GM18517 (cell line): ENCODE results near the gene DNAH1.

Experiments used
- ATAC-seq: cut with Tn5 transposase; IDR thresholded peaks from one replicate; pipeline ENCODE4 v1.9.1; 2021; ENCODE audit warnings: mild to moderate bottlenecking, moderate library complexity; ENCODE audit not compliant: unreplicated experiment

DNAH1 gene

DNA sequence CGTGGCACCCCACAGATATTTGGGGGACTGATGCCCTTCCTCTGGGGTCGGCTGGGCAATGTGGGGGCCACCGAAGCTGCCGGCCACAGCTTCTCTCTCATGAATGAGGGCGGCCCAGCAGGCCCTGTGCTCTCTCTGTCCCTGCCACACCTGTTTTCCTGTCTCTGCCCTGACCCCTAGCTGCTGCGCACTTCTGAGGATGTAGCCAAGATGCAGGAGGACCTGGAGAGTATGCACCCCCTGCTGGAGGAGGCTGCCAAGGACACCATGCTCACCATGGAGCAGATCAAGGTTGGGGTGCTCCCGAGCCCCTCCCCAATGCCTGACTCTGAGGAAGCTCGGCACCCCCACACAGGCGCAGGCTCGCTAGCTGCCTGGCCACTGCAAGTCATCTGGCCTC, 69.0 kb downstream of the DNAH1 start:
- ATAC-seq, result no peak

- no peak for ATAC-seq
These were observed 71.4 kb downstream of the DNAH1 start for GRCh38 chr3:52387481-52387880.

DNA sequence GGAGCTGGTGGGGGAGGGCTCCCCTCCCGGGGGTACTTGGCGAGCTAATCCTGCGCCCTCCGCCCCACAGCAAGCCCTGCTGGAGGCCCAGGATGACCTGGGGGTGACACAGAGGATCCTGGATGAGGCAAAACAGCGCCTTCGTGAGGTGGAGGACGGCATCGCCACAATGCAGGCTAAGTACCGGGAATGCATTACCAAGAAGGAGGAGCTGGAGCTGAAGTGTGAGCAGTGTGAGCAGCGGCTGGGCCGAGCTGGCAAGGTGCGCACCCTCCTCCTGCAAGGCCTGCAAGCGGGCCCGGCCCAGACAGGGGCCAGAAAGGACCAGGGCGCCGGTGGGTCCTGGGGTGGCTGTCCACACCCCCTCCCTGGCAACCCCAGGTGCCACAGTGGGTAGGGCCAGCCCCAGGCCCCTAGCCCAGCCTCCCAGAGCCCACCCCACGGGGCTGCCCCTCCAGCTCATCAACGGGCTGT, 72.3 kb downstream of the DNAH1 start:
- no peak for ATAC-seq

- ATAC-seq, result no peak
These were observed 72.8 kb downstream of the DNAH1 start for GRCh38 chr3:52388933-52389332.

DNA sequence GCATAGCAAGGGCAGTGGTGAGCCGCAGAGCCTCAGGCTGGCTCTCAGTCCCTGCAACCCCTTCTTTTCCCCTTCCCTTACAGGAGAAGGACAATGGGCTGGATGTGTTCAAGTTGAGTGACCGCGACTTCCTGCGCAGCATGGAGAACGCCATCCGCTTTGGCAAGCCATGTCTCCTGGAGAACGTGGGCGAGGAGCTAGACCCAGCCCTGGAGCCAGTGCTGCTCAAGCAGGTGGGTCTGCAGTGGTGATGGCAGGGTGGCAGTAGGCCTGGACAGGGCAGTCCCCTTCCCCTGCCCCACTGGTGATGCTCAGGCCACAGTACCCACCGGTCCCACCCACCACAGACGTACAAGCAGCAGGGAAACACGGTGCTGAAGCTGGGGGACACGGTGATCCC, 75.0 kb downstream of the DNAH1 start:
- no peak for ATAC-seq

DNA sequence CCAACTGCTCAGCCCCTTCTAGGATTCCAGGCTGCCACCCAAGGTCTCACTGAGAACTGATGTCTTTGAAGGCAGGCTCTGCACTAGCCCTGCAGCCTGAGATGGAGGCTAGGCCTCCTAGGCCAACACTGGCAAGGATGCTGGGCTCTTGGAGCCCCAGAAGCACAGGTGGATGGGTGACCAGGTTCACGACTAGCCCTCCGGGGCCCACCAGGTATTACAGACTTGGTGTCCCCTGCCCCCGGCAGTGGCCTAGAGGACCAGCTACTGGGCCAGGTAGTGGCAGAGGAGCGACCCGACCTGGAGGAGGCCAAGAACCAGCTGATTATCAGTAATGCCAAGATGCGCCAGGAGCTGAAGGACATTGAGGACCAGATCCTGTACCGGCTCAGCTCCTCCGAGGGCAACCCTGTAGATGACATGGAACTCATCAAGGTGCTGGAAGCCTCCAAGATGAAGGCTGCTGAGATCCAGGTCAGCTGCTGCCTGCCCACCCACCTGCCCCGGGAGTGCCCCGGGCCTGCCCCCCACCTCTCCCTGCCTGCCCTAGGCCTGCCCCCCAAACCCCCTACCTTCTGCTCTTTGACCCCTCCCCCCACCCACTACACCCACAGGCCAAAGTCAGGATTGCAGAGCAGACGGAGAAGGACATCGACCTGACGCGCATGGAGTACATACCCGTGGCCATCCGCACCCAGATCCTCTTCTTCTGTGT, 76.3 kb downstream of the DNAH1 start:
- ATAC-seq, result no peak

GRCh38 chr3:52393131-52393807, 77.2 kb downstream of the DNAH1 start:
- ATAC-seq, result no peak

DNA sequence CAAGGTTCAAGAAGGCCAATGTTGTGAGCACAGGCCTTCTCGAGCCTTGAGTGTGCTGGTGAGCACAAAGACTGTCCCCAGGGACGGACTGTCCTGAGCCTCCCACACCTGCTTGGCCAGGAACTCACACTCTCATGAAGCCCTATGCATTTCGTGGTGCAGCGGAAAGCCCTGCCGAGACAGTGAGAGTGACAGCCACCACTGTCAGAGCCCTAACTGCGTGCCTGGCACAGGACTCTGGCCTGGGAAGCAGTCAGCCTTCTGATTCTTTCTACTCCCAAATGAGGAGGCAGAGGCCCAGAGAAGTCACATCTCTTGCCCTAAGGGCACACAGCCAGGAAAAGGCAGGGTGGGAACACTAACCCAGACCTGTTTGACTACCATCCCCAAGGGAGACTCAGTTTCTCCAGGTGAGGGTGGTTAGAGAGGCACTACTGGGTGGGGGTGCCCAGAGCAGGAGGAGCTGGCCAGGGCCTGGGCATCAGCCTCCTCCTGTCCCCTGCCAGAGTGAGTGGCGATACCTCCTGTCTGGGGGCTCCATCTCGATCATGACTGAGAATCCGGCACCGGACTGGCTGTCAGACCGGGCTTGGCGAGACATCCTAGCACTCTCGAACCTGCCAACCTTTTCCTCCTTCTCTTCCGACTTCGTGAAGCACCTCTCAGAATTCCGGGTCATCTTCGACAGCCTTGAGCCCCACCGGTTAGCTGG, 78.0 kb downstream of the DNAH1 start:
- no peak for ATAC-seq

- no peak for ATAC-seq
These were observed 78.8 kb downstream of the DNAH1 start for GRCh38 chr3:52394751-52395502.

DNA sequence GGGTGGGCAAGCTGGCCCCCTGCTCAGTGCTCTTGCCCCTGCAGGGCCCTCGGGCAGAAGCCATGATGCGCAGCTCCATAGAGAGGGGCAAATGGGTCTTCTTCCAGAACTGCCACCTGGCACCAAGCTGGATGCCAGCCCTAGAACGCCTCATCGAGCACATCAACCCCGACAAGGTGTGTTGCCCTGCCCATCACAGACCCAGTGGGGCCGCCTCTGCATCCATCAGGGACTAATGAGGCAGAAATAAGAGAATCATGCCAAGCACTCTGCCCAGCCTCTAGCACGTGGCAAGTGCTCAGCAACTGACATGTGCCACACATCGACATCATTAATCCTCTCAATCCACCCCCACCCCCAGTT, 79.4 kb downstream of the DNAH1 start:
- no peak for ATAC-seq

- ATAC-seq, result no peak
These were observed 80.1 kb downstream of the DNAH1 start for GRCh38 chr3:52396011-52396906.

GRCh38 chr3:52396907-52397591, 80.9 kb downstream of the DNAH1 start:
- ATAC-seq, result no peak

DNA sequence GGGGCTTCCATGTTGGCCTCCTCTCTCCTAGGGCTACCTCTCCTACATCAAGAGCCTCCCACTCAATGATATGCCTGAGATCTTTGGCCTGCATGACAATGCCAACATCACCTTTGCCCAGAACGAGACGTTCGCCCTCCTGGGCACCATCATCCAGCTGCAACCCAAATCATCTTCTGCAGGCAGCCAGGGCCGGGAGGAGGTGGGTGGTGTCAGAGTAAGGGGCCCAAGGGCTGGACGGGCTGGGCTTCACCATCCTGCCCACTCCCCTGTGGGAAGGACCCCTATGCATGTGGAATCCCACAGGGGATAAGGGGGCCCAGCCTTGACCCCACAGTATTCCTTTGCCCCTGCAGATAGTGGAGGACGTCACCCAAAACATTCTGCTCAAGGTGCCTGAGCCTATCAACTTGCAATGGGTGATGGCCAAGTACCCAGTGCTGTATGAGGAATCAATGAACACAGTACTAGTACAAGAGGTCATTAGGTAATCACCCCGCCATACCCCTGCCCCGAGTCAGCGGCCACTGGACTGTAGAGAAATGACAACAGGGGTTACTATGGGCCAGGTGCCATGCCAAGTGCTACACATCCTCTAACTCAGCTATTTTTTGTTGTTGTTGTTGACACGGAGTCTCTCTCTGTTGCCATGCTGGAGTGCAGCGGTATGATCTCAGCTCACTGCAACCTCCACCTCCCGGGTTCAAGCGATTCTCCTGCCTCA, 81.7 kb downstream of the DNAH1 start:
- ATAC-seq, result no peak

DNA sequence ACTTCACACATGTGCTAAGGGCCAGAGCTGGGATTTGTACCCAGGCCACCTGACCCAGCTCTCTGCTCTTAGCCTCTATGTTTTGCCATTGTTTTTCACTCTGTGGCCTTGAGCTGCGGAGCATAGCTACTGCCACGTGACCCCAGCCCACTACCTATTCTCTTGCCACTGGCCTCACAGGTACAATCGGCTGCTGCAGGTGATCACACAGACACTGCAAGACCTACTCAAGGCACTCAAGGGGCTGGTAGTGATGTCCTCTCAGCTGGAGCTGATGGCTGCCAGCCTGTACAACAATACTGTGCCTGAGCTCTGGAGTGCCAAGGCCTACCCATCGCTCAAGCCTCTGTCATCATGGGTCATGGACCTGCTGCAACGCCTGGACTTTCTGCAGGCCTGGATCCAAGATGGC, 82.6 kb downstream of the DNAH1 start:
- no peak for ATAC-seq

DNA sequence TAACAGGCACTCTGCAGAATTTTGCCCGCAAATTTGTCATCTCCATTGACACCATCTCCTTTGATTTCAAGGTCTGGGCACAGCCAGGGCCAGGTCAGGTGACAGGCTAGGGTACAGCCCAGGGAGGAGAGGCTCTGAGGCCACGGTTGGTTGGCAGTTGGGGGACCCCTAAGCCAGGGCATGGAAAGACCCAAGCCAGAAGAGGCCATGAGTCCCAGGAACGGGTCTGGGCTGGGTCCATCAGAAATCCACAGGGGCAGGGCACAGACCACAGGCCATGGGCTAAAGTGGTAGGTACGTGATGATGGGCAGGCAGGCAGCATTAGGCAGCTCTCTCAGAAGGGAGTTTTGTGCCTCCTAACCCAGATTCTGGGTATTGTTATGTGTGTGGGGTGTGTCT, 83.0 kb downstream of the DNAH1 start:
- no peak for ATAC-seq

DNA sequence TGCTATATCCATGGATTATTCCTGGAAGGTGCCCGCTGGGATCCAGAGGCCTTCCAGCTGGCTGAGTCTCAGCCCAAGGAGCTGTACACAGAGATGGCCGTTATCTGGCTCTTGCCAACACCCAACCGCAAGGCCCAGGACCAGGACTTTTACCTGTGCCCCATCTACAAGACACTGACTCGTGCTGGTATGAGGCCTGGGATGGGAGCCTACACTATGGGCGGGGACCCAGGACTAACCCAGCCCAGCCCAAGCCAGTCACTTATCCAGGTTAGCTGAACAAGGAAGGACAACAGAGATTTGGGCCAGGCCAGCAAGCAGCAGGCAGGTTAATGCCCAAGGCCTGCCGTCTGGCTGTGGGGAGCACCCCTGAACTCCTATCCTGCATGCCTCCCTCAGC, 83.5 kb downstream of the DNAH1 start:
- no peak for ATAC-seq

DNA sequence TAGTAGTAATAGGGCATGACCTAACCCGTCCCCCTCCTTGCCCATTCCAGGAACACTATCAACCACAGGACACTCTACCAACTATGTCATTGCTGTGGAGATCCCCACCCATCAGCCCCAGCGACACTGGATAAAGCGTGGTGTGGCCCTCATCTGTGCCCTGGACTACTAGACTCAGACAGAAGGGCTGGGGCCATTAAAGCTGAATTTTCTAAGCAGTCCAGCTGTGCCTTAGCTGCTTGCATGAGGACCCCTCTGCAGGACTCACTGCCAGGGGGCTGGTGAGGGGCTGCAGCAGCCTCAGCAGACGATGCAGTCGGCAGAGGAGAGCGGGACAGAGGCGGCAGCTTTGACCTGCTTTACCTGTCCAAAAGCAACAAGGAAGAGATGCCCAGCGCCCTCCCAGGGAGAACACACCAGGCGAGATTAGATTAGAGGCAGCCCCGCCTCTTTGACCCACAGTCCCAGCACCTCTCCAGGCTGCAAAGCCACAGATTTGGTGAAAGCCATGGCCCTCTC, 84.2 kb downstream of the DNAH1 start:
- ATAC-seq, result no peak

GRCh38 chr3:52401021-52401420, 84.9 kb downstream of the DNAH1 start:
- ATAC-seq, result no peak

GRCh38 chr3:52401551-52401950, 85.4 kb downstream of the DNAH1 start:
- ATAC-seq, result no peak
